ENCODE measurements around the gene MYL1. TPM values are rescaled to one million over a fixed set of nuclear protein-coding genes. Genes with fewer than 3 reads are reported as not detected.

The MYL1 gene
- total and polyA plus RNA-seq, 2 of the 8 experiments (the other 6 are each of a cell fraction or from before 2014, with no cell fraction given), result not detected

- TF ChIP-seq EZH2 (IDR thresholded peaks at IDR 0.05; ENCODE audit: low read depth, low read length, severe bottlenecking), result no peak
- no peak for TF ChIP-seq FOSL1 (IDR thresholded peaks at IDR 0.05; ENCODE audit: insufficient read depth, low read depth, low read length)
- TF ChIP-seq CHD1 (IDR thresholded peaks at IDR 0.05; ENCODE audit: low read depth, low read length), result no peak
- no peak for TF ChIP-seq NANOG (IDR thresholded peaks at IDR 0.05; ENCODE audit: insufficient read depth, low read depth, low read length, poor library complexity, severe bottlenecking)
- no peak for TF ChIP-seq RFX5 (IDR thresholded peaks at IDR 0.05; ENCODE audit: borderline replicate concordance, low read depth, low read length)
- TF ChIP-seq JUN (IDR thresholded peaks at IDR 0.05; ENCODE audit: low read depth, low read length), result no peak
- TF ChIP-seq MAFK (IDR thresholded peaks at IDR 0.05; ENCODE audit: low read depth, low read length), result no peak
- TF ChIP-seq, protein P1, sequence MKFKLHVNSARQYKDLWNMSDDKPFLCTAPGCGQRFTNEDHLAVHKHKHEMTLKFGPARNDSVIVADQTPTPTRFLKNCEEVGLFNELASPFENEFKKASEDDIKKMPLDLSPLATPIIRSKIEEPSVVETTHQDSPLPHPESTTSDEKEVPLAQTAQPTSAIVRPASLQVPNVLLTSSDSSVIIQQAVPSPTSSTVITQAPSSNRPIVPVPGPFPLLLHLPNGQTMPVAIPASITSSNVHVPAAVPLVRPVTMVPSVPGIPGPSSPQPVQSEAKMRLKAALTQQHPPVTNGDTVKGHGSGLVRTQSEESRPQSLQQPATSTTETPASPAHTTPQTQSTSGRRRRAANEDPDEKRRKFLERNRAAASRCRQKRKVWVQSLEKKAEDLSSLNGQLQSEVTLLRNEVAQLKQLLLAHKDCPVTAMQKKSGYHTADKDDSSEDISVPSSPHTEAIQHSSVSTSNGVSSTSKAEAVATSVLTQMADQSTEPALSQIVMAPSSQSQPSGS (IDR thresholded peaks at IDR 0.05; ENCODE audit: low read length), result no peak
These were observed 46.7 kb downstream of the MYL1 start (continued) for GRCh38 chr2:210268281-210268680.

Measured in H1 (cell line).